Kidney (tissue), 14 donors: ENCODE measurements around the gene C1QTNF4. TPM values are rescaled to one million over a fixed set of nuclear protein-coding genes. Genes with fewer than 3 reads are reported as not detected.

Experiments
- DNase-seq, 5 donors: peaks; one replicate each; pipeline ENCODE4 v3.0.0-alpha.2; 2013 to 2020
- FAIRE-seq: peaks from 2 replicates; lab custom pipeline; 2012; peaks lifted over from hg19 to GRCh38; lab: Jason Lieb, UNC
- H3K27ac ChIP-seq, 2 donors: one replicate each; pipeline ENCODE4 v1.7.0; 2013; ENCODE audit warnings: low read depth in 2 of 2, low read length in 2 of 2, inconsistent platforms in 1 of 2
- H3K27me3 ChIP-seq: one replicate; pipeline ENCODE4 v1.7.1; 2013; ENCODE audit warnings: low read length, inconsistent platforms; ENCODE audit not compliant: control insufficient read depth, insufficient read depth
- H3K36me3 ChIP-seq, 3 donors: one replicate each; pipeline versions ENCODE4 v1.7.0 to v1.7.1; 2013; ENCODE audit warnings: low read length in 3 of 3, control low read depth in 1 of 3, inconsistent platforms in 1 of 3; ENCODE audit not compliant: insufficient read depth in 3 of 3, control insufficient read depth in 2 of 3
- H3K4me1 ChIP-seq, 3 donors: one replicate each; pipeline versions ENCODE4 v1.7.0 to v1.7.1; 2013; ENCODE audit warnings: low read length in 3 of 3, inconsistent platforms in 1 of 3, low read depth in 1 of 3; ENCODE audit not compliant: control insufficient read depth in 2 of 3, insufficient read depth in 2 of 3
- H3K4me3 ChIP-seq, 3 donors: one replicate each; pipeline versions ENCODE4 v1.7.0 to v1.8.1; 2013; ENCODE audit warnings: low read length in 3 of 3, control low read depth in 1 of 3, inconsistent platforms in 1 of 3
- H3K9ac ChIP-seq, 3 donors: one replicate each; pipeline versions ENCODE4 v1.7.0 to v1.7.1; 2013; ENCODE audit warnings: low read length in 3 of 3, control low read depth in 1 of 3, inconsistent platforms in 1 of 3
- H3K9me3 ChIP-seq, 3 donors: one replicate each; pipeline versions ENCODE4 v1.7.0 to v1.7.1; 2013; ENCODE audit warnings: low read length in 3 of 3, control low read depth in 1 of 3, inconsistent platforms in 1 of 3; ENCODE audit not compliant: control insufficient read depth in 2 of 3, insufficient read depth in 1 of 3
- intact Hi-C: fragments of 100-400 bp; cut with DNase I; formaldehyde crosslinking; loops from one replicate; pipeline ENCODE4 v1.11.1; 2022
- polyA plus RNA-seq: library from polyadenylated mRNA; stranded (reverse); fragments of 350-450 nt; fragmentation: Illumina TruSeq; extraction: RNeasy Lipid Tissue Mini Kit (QIAGEN cat#74804); gene quantifications from one replicate; pipeline ENCODE4 v1.2.3, GENCODE V29; 2014; ENCODE audit warnings: low read depth, low replicate concordance; ENCODE audit not compliant: insufficient read depth
- total RNA-seq: library from RNA; stranded (reverse); fragmentation: NEBNext Ultra II Directional; extraction: Animal tissue kit (Norgen Biotek cat#: 25700); gene quantifications from one replicate; pipeline ENCODE4 v1.2.1, GENCODE V29; 2021
- TF ChIP-seq, protein P1 (sequence below): IDR thresholded peaks from 3 replicates; pipeline ENCODE4 v1.5.1; 2012; ENCODE audit warnings: mild to moderate bottlenecking, moderate library complexity, borderline replicate concordance; ENCODE audit not compliant: insufficient read depth; ENCODE audit errors: extremely low read depth
- donor health status: control.
- donor health status: control.
- donor health status: control.
- donor health status: control.
- donor health status: control.
- donor health status: DM: yes; HTN: yes; CAD: no.
- donor health status: Normal renal cell carcinoma (clear cell type).

C1QTNF4 gene
- total and polyA plus RNA-seq, 2 donors from 2014 or later: 0.25 to 0.62 TPM

DNA sequence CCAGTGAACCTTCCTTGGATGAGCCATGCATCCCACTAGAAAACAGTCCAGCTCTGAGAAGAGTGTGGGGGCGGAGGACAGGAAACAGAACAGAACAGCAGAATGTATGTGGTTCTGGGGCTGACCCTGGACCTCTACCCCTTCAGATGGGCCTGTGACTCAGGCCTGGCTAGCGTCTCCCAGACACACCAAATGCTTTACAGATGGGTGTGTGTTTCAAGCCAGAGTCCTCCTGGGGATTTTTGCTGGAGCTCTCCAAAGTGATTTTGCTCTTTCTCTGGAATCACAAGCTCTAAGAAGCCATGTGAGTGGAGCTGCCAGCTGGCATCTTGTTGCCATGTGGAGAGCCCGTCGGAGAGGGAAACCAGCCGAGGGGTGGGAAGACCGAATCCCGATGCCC is 13.2 kb upstream of the C1QTNF4 start:
- no peak for FAIRE-seq
- intact Hi-C loops: no loop called here

DNA sequence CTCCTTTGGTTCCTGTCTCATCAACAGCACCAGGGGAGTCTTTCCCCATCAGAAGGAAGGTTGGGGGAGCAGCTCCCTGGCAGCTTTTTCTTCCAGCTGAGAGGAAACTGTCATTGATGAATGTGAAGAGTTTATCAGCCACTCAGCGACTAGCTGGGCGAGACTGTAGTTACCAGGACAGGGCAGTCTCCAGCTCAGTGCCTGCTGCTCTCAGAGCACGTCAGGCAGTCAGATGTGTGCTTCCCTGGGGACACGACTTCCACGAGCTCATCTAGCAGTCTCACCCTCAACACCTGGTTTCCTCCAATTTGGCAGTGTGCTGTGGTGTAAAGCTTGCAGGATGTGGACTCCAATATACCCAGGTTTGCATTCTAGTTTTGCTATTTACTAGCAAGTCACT is 12.5 kb upstream of the C1QTNF4 start:
- no peaks in the 10 kb centered on the region for H3K9me3 ChIP-seq
- no peak overlapping the region for H3K4me3 ChIP-seq
- TF ChIP-seq, protein P1, sequence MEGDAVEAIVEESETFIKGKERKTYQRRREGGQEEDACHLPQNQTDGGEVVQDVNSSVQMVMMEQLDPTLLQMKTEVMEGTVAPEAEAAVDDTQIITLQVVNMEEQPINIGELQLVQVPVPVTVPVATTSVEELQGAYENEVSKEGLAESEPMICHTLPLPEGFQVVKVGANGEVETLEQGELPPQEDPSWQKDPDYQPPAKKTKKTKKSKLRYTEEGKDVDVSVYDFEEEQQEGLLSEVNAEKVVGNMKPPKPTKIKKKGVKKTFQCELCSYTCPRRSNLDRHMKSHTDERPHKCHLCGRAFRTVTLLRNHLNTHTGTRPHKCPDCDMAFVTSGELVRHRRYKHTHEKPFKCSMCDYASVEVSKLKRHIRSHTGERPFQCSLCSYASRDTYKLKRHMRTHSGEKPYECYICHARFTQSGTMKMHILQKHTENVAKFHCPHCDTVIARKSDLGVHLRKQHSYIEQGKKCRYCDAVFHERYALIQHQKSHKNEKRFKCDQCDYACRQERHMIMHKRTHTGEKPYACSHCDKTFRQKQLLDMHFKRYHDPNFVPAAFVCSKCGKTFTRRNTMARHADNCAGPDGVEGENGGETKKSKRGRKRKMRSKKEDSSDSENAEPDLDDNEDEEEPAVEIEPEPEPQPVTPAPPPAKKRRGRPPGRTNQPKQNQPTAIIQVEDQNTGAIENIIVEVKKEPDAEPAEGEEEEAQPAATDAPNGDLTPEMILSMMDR: no peak
- FAIRE-seq (no peak), DNase-seq (peak in 2 of 5 donors; percentile 20 to 29)
- intact Hi-C loops: no loop called here
- H3K4me1 ChIP-seq: no peaks in the 10 kb centered on the region
- no peak overlapping the region for H3K27ac ChIP-seq
- no peak overlapping the region for H3K9ac ChIP-seq
- H3K36me3 ChIP-seq: peaks cover 0 to 14% (median 2%) of the 10 kb centered on the region in 3 donors
- H3K27me3 ChIP-seq: no peaks in the 10 kb centered on the region

More for the DNA sequence above, 13.2 kb upstream of the C1QTNF4 start:
- Histone ChIP-seq H3K9ac (no peak overlapping the region), H3K9me3 (no peaks in the 10 kb centered on the region), H3K4me1 (no peaks in the 10 kb centered on the region), H3K27me3 (no peaks in the 10 kb centered on the region), H3K27ac (no peak overlapping the region), H3K4me3 (no peak overlapping the region), H3K36me3 (peaks cover 0 to 15% (median 2%) of the 10 kb centered on the region in 3 donors)
- DNase-seq: peak in 2 of 5 donors; percentile 27 to 34
- TF ChIP-seq, protein P1: no peak

DNA sequence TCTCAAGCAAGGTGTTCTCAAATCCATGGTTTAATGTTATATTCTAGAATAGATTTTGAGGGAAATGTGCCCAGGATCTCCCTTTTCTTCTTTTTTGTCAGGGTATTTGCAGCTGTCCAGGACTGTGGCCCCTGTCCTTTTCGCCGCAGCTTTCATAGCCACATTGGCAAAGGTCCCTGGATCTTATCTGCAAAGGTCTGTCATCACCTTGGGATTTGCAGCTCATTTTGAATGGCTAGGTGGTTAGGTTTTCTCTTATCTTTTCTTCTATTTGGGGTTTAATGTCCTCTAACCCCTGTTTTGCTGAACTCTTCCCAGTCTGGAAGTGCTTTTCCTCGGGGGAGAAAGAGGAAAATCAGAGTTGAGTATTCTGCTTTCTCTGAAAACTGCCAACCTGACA is 11.7 kb upstream of the C1QTNF4 start:
- no peak overlapping the region for H3K27ac ChIP-seq
- H3K9me3 ChIP-seq: no peaks in the 10 kb centered on the region
- H3K9ac ChIP-seq: no peak overlapping the region
- no peaks in the 10 kb centered on the region for H3K27me3 ChIP-seq
- H3K4me1 ChIP-seq: no peaks in the 10 kb centered on the region
- peaks cover 0 to 8% (median 2%) of the 10 kb centered on the region in 3 donors for H3K36me3 ChIP-seq
- TF ChIP-seq, protein P1: no peak
- H3K4me3 ChIP-seq: no peak overlapping the region
- FAIRE-seq (no peak), DNase-seq (no peak)
- intact Hi-C loops: no loop called here

DNA sequence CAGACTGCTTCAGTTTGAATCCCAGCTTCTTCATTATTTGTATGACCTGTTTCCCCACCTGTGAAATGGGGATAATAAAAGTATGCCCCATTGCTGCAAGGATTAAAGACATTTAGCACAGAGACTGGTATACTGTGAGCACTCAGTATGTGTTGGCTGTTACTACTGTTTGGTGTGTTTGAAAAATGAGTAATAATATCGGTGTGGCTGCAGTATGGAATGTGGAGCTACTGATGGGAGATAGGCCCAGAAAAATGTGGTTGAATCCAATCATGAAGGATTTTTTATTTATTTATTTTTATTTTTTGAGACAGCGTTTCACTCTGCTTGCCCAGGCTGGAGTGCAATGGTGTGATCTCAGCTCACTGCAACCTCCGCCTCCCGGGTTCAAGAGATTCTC is 9.1 kb upstream of the C1QTNF4 start:
- H3K36me3 ChIP-seq: no peaks in the 10 kb centered on the region
- intact Hi-C loops: no loop called here
- no peaks in the 10 kb centered on the region for H3K4me1 ChIP-seq
- H3K4me3 ChIP-seq: no peak overlapping the region
- no peak overlapping the region for H3K27ac ChIP-seq
- no peaks in the 10 kb centered on the region for H3K9me3 ChIP-seq
- TF ChIP-seq, protein P1: no peak
- DNase-seq: no peak
- H3K9ac ChIP-seq: no peak overlapping the region
- no peak for FAIRE-seq
- no peaks in the 10 kb centered on the region for H3K27me3 ChIP-seq
